ENCODE results near the gene OCA2. TPM values are rescaled to one million over a fixed set of nuclear protein-coding genes. Genes with fewer than 3 reads are reported as not detected.
"Not testable (repeated sequence)": the region's sequence is repeated elsewhere in the genome, so short reads cannot be mapped to it uniquely, and the experiment has no call there.

The OCA2 gene
- total RNA-seq, 2 experiments from 2014 or later: not detected

GRCh38 chr15:27746401-27746955 is 352.6 kb downstream of the OCA2 start:
- Mint-ChIP-seq H3K36me3 (ENCODE audit: low read depth) (no peaks in the 10 kb centered on the region), H3K9me3 (peaks cover 7% of the 10 kb centered on the region), H3K27me3 (no peaks in the 10 kb centered on the region), H3K4me1 (no peaks in the 10 kb centered on the region), H3K27ac (no peak overlapping the region), H3K4me3 (no peak overlapping the region)
- ChIA-PET CTCF (no interaction called here), POLR2A (no interaction called here)
- DNase-seq: no peak

GRCh38 chr15:27744641-27745040 is 354.5 kb downstream of the OCA2 start:
- Mint-ChIP-seq H3K9me3 (peaks cover 16% of the 10 kb centered on the region), H3K27me3 (no peaks in the 10 kb centered on the region), H3K4me1 (no peaks in the 10 kb centered on the region), H3K4me3 (no peak overlapping the region), H3K36me3 (ENCODE audit: low read depth) (no peaks in the 10 kb centered on the region), H3K27ac (no peak overlapping the region)
- no peak for DNase-seq
- CTCF ChIA-PET: no interaction called here
- POLR2A ChIA-PET: no interaction called here

- Mint-ChIP-seq H3K4me1 (no peaks in the 10 kb centered on the region), H3K27ac (no peak overlapping the region), H3K4me3 (no peak overlapping the region), H3K36me3 (ENCODE audit: low read depth) (no peaks in the 10 kb centered on the region), H3K9me3 (peaks cover 17% of the 10 kb centered on the region), H3K27me3 (no peaks in the 10 kb centered on the region)
- ChIA-PET POLR2A (no interaction called here), CTCF (no interaction called here)
- DNase-seq: no peak
Observed at GRCh38 chr15:27743638-27744037, 355.5 kb downstream of the OCA2 start.

- CTCF ChIA-PET: no interaction called here
- Mint-ChIP-seq H3K36me3 (ENCODE audit: low read depth) (no peaks in the 10 kb centered on the region), H3K9me3 (peaks cover 15% of the 10 kb centered on the region), H3K27ac (no peak overlapping the region), H3K4me1 (no peaks in the 10 kb centered on the region), H3K4me3 (no peak overlapping the region), H3K27me3 (no peaks in the 10 kb centered on the region)
- DNase-seq: no peak
- POLR2A ChIA-PET: no interaction called here
Observed at GRCh38 chr15:27742751-27743477, 356.2 kb downstream of the OCA2 start.

GRCh38 chr15:27741226-27741860 is 357.8 kb downstream of the OCA2 start:
- no peak overlapping the region for H3K4me3 Mint-ChIP-seq
- CTCF ChIA-PET: no interaction called here
- H3K27me3 Mint-ChIP-seq: no peaks in the 10 kb centered on the region
- no peaks in the 10 kb centered on the region for H3K36me3 Mint-ChIP-seq (ENCODE audit: low read depth)
- POLR2A ChIA-PET: no interaction called here
- no peak overlapping the region for H3K27ac Mint-ChIP-seq
- H3K9me3 Mint-ChIP-seq: peaks cover 18% of the 10 kb centered on the region
- no peaks in the 10 kb centered on the region for H3K4me1 Mint-ChIP-seq
- no peak for DNase-seq

- Mint-ChIP-seq H3K4me3 (no peak overlapping the region), H3K4me1 (no peaks in the 10 kb centered on the region), H3K27ac (no peak overlapping the region), H3K36me3 (ENCODE audit: low read depth) (no peaks in the 10 kb centered on the region), H3K27me3 (no peaks in the 10 kb centered on the region), H3K9me3 (peaks cover 29% of the 10 kb centered on the region)
- CTCF ChIA-PET: no interaction called here
- POLR2A ChIA-PET: no interaction called here
- DNase-seq: no peak
Observed at GRCh38 chr15:27734785-27735495, 364.2 kb downstream of the OCA2 start.

- Mint-ChIP-seq H3K36me3 (ENCODE audit: low read depth) (no peaks in the 10 kb centered on the region), H3K9me3 (peaks cover 26% of the 10 kb centered on the region), H3K27ac (no peak overlapping the region), H3K4me1 (no peaks in the 10 kb centered on the region), H3K4me3 (no peak overlapping the region), H3K27me3 (no peaks in the 10 kb centered on the region)
- CTCF ChIA-PET: no interaction called here
- no peak for DNase-seq
- POLR2A ChIA-PET: no interaction called here
Observed at GRCh38 chr15:27731776-27732175, 367.3 kb downstream of the OCA2 start.

- Mint-ChIP-seq H3K4me1 (no peaks in the 10 kb centered on the region), H3K9me3 (peaks cover 27% of the 10 kb centered on the region), H3K27me3 (no peaks in the 10 kb centered on the region), H3K36me3 (ENCODE audit: low read depth) (no peaks in the 10 kb centered on the region), H3K4me3 (no peak overlapping the region), H3K27ac (no peak overlapping the region)
- CTCF ChIA-PET: no interaction called here
- POLR2A ChIA-PET: no interaction called here
- DNase-seq: no peak
Observed at GRCh38 chr15:27730868-27731267, 368.2 kb downstream of the OCA2 start.

- CTCF ChIA-PET: no interaction called here
- H3K9me3 Mint-ChIP-seq: peaks cover 15% of the 10 kb centered on the region
- H3K4me3 Mint-ChIP-seq: no peak overlapping the region
- no peaks in the 10 kb centered on the region for H3K4me1 Mint-ChIP-seq
- POLR2A ChIA-PET: interaction anchor here (0.7 kb wide), 1 partner anchor 1720 kb away, joined by 5 read pairs; no protein-coding TSS in a partner anchor
- H3K36me3 Mint-ChIP-seq (ENCODE audit: low read depth): no peaks in the 10 kb centered on the region
- no peak overlapping the region for H3K27ac Mint-ChIP-seq
- no peaks in the 10 kb centered on the region for H3K27me3 Mint-ChIP-seq
- DNase-seq: no peak
Observed at GRCh38 chr15:27725731-27726130, 373.4 kb downstream of the OCA2 start.

- no peaks in the 10 kb centered on the region for H3K4me1 Mint-ChIP-seq
Observed at GRCh38 chr15:27723821-27724220, 375.3 kb downstream of the OCA2 start.

GRCh38 chr15:27722102-27722501 is 377.0 kb downstream of the OCA2 start:
- ChIA-PET POLR2A (no interaction called here), CTCF (no interaction called here)
- no peak for DNase-seq
- Mint-ChIP-seq H3K36me3 (ENCODE audit: low read depth) (no peaks in the 10 kb centered on the region), H3K4me1 (no peaks in the 10 kb centered on the region), H3K27me3 (no peaks in the 10 kb centered on the region), H3K9me3 (peaks cover 22% of the 10 kb centered on the region), H3K27ac (no peak overlapping the region), H3K4me3 (no peak overlapping the region)

More at GRCh38 chr15:27723821-27724220, 375.3 kb downstream of the OCA2 start:
- ChIA-PET POLR2A (no interaction called here), CTCF (no interaction called here)
- Mint-ChIP-seq H3K4me3 (no peak overlapping the region), H3K27me3 (no peaks in the 10 kb centered on the region), H3K27ac (no peak overlapping the region), H3K9me3 (peaks cover 14% of the 10 kb centered on the region), H3K36me3 (ENCODE audit: low read depth) (no peaks in the 10 kb centered on the region)
- no peak for DNase-seq

- POLR2A ChIA-PET: no interaction called here
- peaks cover 38% of the 10 kb centered on the region for H3K9me3 Mint-ChIP-seq
- H3K27me3 Mint-ChIP-seq: no peaks in the 10 kb centered on the region
- H3K36me3 Mint-ChIP-seq (ENCODE audit: low read depth): no peaks in the 10 kb centered on the region
- H3K4me3 Mint-ChIP-seq: no peak overlapping the region
- no peak overlapping the region for H3K27ac Mint-ChIP-seq
- DNase-seq: no peak
- no peaks in the 10 kb centered on the region for H3K4me1 Mint-ChIP-seq
- CTCF ChIA-PET: no interaction called here
Observed at GRCh38 chr15:27714675-27715074, 384.4 kb downstream of the OCA2 start.

- POLR2A ChIA-PET: interaction anchor here (0.6 kb wide), 1 partner anchor 84 kb away, joined by 4 read pairs; no protein-coding TSS in a partner anchor
- H3K27me3 Mint-ChIP-seq; H3K4me1 Mint-ChIP-seq; CTCF ChIA-PET; H3K27ac Mint-ChIP-seq; H3K4me3 Mint-ChIP-seq; H3K36me3 Mint-ChIP-seq (ENCODE audit: low read depth); DNase-seq: not testable (repeated sequence)
- peaks cover 40% of the 10 kb centered on the region for H3K9me3 Mint-ChIP-seq
Observed at GRCh38 chr15:27713850-27714249, 385.3 kb downstream of the OCA2 start.
